WTC11 (cell line): Measurements from ENCODE around the gene SNX5. TPM values are rescaled to one million over a fixed set of nuclear protein-coding genes. Genes with fewer than 3 reads are reported as not detected.

Source experiments
- ATAC-seq: fragments of 200-7000 bp; cut with Tn5 transposase; 2 replicates; pipeline ENCODE4 v1.10.0; 2021; ENCODE audit warnings: mild to moderate bottlenecking, moderate library complexity
- CTCF ChIA-PET: fragments of 300-600 bp; sonication (Branson Sonifier 250); formaldehyde crosslinking; loops from one replicate; lab custom pipeline; 2021; ENCODE audit warnings: antibody characterized with exemption; lab: Charles Lee
- POLR2A ChIA-PET: fragments of 350-600 bp; sonication (Branson Sonifier 250); formaldehyde crosslinking; loops from one replicate; lab custom pipeline; 2021; ENCODE audit warnings: antibody characterized with exemption; lab: Charles Lee
- DNase-seq: peaks from one replicate; pipeline ENCODE4 v3.0.0; 2021; ENCODE audit warnings: low spot score
- H3K27ac Mint-ChIP-seq: 2 replicates; pipeline ENCODE4 v1.8.0; 2021; ENCODE audit warnings: mixed read lengths
- H3K27me3 Mint-ChIP-seq: 2 replicates; pipeline ENCODE4 v1.8.0; 2021; ENCODE audit warnings: low read depth, mild to moderate bottlenecking, moderate library complexity, mixed read lengths
- H3K36me3 Mint-ChIP-seq: 2 replicates; pipeline ENCODE4 v1.8.0; 2021; ENCODE audit warnings: mixed read lengths
- H3K4me1 Mint-ChIP-seq: 2 replicates; pipeline ENCODE4 v1.8.0; 2022; ENCODE audit warnings: mixed read lengths
- H3K4me3 Mint-ChIP-seq: 2 replicates; pipeline ENCODE4 v1.8.0; 2021; ENCODE audit warnings: mild to moderate bottlenecking, moderate library complexity, mixed read lengths
- H3K9me3 Mint-ChIP-seq: 2 replicates; pipeline ENCODE4 v1.8.0; 2021; ENCODE audit warnings: mixed read lengths
- GABPB1 ChIP-seq: sonication (generic); formaldehyde crosslinking; IDR thresholded peaks from 2 replicates; pipeline ENCODE4 v1.8.1; 2023; ENCODE audit warnings: mild to moderate bottlenecking, missing genetic modification reagents
- JAZF1 ChIP-seq: fragments of 250-450 bp; sonication (Bioruptor Pico); IDR thresholded peaks from 2 replicates; pipeline ENCODE4 v1.9.0; 2021; ENCODE audit warnings: moderate library complexity, mild to moderate bottlenecking, inconsistent platforms
- KAT7 ChIP-seq: sonication (generic); formaldehyde crosslinking; IDR thresholded peaks from 2 replicates; pipeline ENCODE4 v1.8.1; 2023; ENCODE audit warnings: missing genetic modification reagents, mild to moderate bottlenecking, borderline replicate concordance
- MXD4 ChIP-seq: fragments of 250-450 bp; sonication (Bioruptor Pico); IDR thresholded peaks from 2 replicates; pipeline ENCODE4 v1.8.0; 2021; ENCODE audit warnings: mild to moderate bottlenecking, moderate library complexity, borderline replicate concordance
- NFE2L1 ChIP-seq: sonication (generic); formaldehyde crosslinking; IDR thresholded peaks from 2 replicates; pipeline ENCODE4 v1.8.1; 2023; ENCODE audit warnings: missing genetic modification reagents
- NR2C2 ChIP-seq: sonication (generic); formaldehyde crosslinking; IDR thresholded peaks from 2 replicates; pipeline ENCODE4 v1.8.0; 2022; ENCODE audit warnings: mild to moderate bottlenecking, missing genetic modification reagents
- RELA ChIP-seq: sonication (generic); formaldehyde crosslinking; IDR thresholded peaks from 2 replicates; pipeline ENCODE4 v1.8.1; 2022; ENCODE audit warnings: missing genetic modification reagents, mild to moderate bottlenecking, borderline replicate concordance
- SOX15 ChIP-seq: fragments of 250-450 bp; sonication (Bioruptor Pico); IDR thresholded peaks from 2 replicates; pipeline ENCODE4 v1.9.0; 2021; ENCODE audit warnings: mild to moderate bottlenecking
- ZNF423 ChIP-seq: fragments of 250-450 bp; sonication (Bioruptor Pico); IDR thresholded peaks from 2 replicates; pipeline ENCODE4 v2.1.2; 2022; ENCODE audit warnings: mild to moderate bottlenecking, moderate library complexity
- total RNA-seq: library from RNA; stranded (reverse); gene quantifications from 3 replicates; pipeline ENCODE4 v1.2.3, GENCODE V29; 2021
- TF ChIP-seq, protein P1 (sequence below): fragments of 250-450 bp; sonication (Bioruptor Pico); conservative IDR thresholded peaks from 2 replicates; pipeline ENCODE4 v1.9.0; 2021; ENCODE audit warnings: mild to moderate bottlenecking
- TF ChIP-seq, protein P2 (sequence below): sonication (generic); formaldehyde crosslinking; IDR thresholded peaks from 2 replicates; pipeline ENCODE4 v1.8.1; 2023; ENCODE audit warnings: mild to moderate bottlenecking, missing genetic modification reagents, borderline replicate concordance
- TF ChIP-seq, protein P3 (sequence below): fragments of 250-450 bp; sonication (Bioruptor Pico); IDR thresholded peaks from 2 replicates; pipeline ENCODE4 v1.9.0; 2021; ENCODE audit warnings: mild to moderate bottlenecking, borderline replicate concordance
- TF ChIP-seq, protein P4 (sequence below): sonication (generic); formaldehyde crosslinking; IDR thresholded peaks from 2 replicates; pipeline ENCODE4 v1.8.0; 2022; ENCODE audit warnings: mild to moderate bottlenecking, missing genetic modification reagents
- TF ChIP-seq, protein P5 (sequence below): sonication (generic); formaldehyde crosslinking; IDR thresholded peaks from 2 replicates; pipeline ENCODE4 v1.8.0; 2022; ENCODE audit warnings: mild to moderate bottlenecking, missing genetic modification reagents
- TF ChIP-seq, protein P6 (sequence below): sonication (generic); formaldehyde crosslinking; IDR thresholded peaks from 2 replicates; pipeline ENCODE4 v1.8.1; 2022; ENCODE audit warnings: missing genetic modification reagents, borderline replicate concordance
- TF ChIP-seq, protein P7 (sequence below): sonication (generic); formaldehyde crosslinking; conservative IDR thresholded peaks from 2 replicates; pipeline ENCODE4 v1.8.1; 2023; ENCODE audit warnings: mild to moderate bottlenecking, low read depth, missing genetic modification reagents, moderate library complexity
- TF ChIP-seq, protein P8 (sequence below): sonication (generic); formaldehyde crosslinking; IDR thresholded peaks from 2 replicates; pipeline ENCODE4 v1.8.1; 2022; ENCODE audit warnings: mild to moderate bottlenecking, moderate library complexity, missing genetic modification reagents

SNX5 gene
- total RNA-seq, 1 experiment from 2014 or later = 192 TPM

DNA sequence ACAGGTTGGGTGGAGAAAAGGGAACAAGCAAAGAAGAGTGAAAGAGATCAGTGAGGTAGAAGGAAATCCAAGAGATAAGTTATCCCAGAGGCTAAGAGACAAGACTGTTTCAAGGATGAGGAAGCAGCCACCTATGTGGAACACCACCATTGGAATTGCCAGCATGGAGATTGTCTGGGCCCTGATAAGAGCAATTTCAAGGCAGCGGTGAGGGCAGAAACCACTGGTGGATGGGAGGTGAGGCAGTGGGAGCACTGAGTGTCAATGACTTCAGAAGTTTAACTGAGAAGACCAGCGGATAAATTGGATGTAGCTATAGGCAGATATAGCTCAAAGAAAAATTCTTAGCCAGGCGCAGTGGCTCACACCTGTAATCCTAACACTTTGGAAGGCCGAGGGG lies 56.7 kb downstream of the SNX5 start:
- no peak for TF ChIP-seq GABPB1 (CRISPR knock-in tag)
- TF ChIP-seq, protein P1, sequence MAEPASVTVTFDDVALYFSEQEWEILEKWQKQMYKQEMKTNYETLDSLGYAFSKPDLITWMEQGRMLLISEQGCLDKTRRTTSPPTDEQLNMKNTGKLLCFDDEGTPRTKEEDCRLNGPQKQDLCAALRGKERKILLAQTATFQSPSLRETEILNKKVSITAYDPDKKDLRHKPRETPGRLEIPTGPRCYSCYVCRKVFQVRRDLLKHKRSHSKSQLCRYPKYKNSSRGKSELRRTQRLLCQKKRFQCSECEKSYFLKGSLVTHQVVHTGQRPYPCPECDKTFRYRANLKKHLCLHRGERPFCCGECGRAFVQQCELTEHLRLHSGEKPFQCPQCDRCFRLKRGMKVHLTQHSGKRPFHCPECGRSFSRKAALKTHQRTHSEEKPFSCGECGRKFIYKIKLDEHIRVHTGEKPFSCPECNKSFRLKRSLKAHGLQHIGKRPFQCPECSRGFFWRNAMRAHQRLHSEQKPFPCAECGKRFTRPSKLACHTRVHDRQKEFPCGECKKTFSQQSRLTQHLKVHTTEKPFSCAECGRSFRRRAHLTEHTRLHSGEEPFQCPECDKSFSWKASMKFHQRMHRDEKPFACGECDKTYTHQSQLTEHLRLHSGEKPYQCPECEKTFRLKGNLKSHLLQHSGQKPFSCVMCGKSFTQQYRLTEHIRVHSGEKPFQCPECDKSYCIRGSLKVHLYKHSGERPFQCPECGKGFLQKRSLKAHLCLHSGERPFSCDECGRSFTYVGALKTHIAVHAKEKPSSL (CRISPR knock-in tag) = no peak
- TF ChIP-seq, protein P2, sequence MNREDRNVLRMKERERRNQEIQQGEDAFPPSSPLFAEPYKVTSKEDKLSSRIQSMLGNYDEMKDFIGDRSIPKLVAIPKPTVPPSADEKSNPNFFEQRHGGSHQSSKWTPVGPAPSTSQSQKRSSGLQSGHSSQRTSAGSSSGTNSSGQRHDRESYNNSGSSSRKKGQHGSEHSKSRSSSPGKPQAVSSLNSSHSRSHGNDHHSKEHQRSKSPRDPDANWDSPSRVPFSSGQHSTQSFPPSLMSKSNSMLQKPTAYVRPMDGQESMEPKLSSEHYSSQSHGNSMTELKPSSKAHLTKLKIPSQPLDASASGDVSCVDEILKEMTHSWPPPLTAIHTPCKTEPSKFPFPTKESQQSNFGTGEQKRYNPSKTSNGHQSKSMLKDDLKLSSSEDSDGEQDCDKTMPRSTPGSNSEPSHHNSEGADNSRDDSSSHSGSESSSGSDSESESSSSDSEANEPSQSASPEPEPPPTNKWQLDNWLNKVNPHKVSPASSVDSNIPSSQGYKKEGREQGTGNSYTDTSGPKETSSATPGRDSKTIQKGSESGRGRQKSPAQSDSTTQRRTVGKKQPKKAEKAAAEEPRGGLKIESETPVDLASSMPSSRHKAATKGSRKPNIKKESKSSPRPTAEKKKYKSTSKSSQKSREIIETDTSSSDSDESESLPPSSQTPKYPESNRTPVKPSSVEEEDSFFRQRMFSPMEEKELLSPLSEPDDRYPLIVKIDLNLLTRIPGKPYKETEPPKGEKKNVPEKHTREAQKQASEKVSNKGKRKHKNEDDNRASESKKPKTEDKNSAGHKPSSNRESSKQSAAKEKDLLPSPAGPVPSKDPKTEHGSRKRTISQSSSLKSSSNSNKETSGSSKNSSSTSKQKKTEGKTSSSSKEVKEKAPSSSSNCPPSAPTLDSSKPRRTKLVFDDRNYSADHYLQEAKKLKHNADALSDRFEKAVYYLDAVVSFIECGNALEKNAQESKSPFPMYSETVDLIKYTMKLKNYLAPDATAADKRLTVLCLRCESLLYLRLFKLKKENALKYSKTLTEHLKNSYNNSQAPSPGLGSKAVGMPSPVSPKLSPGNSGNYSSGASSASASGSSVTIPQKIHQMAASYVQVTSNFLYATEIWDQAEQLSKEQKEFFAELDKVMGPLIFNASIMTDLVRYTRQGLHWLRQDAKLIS (CRISPR knock-in tag) = no peak
- TF ChIP-seq KAT7 (CRISPR knock-in tag) = no peak
- TF ChIP-seq, protein P3, sequence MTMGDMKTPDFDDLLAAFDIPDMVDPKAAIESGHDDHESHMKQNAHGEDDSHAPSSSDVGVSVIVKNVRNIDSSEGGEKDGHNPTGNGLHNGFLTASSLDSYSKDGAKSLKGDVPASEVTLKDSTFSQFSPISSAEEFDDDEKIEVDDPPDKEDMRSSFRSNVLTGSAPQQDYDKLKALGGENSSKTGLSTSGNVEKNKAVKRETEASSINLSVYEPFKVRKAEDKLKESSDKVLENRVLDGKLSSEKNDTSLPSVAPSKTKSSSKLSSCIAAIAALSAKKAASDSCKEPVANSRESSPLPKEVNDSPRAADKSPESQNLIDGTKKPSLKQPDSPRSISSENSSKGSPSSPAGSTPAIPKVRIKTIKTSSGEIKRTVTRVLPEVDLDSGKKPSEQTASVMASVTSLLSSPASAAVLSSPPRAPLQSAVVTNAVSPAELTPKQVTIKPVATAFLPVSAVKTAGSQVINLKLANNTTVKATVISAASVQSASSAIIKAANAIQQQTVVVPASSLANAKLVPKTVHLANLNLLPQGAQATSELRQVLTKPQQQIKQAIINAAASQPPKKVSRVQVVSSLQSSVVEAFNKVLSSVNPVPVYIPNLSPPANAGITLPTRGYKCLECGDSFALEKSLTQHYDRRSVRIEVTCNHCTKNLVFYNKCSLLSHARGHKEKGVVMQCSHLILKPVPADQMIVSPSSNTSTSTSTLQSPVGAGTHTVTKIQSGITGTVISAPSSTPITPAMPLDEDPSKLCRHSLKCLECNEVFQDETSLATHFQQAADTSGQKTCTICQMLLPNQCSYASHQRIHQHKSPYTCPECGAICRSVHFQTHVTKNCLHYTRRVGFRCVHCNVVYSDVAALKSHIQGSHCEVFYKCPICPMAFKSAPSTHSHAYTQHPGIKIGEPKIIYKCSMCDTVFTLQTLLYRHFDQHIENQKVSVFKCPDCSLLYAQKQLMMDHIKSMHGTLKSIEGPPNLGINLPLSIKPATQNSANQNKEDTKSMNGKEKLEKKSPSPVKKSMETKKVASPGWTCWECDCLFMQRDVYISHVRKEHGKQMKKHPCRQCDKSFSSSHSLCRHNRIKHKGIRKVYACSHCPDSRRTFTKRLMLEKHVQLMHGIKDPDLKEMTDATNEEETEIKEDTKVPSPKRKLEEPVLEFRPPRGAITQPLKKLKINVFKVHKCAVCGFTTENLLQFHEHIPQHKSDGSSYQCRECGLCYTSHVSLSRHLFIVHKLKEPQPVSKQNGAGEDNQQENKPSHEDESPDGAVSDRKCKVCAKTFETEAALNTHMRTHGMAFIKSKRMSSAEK (CRISPR knock-in tag) = no peak
- TF ChIP-seq NFE2L1 = no peak
- no peak for TF ChIP-seq MXD4 (CRISPR knock-in tag)
- TF ChIP-seq ZNF423 (CRISPR knock-in tag) = no peak
- TF ChIP-seq, protein P4, sequence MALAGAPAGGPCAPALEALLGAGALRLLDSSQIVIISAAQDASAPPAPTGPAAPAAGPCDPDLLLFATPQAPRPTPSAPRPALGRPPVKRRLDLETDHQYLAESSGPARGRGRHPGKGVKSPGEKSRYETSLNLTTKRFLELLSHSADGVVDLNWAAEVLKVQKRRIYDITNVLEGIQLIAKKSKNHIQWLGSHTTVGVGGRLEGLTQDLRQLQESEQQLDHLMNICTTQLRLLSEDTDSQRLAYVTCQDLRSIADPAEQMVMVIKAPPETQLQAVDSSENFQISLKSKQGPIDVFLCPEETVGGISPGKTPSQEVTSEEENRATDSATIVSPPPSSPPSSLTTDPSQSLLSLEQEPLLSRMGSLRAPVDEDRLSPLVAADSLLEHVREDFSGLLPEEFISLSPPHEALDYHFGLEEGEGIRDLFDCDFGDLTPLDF (CRISPR knock-in tag) = no peak
- TF ChIP-seq, protein P5, sequence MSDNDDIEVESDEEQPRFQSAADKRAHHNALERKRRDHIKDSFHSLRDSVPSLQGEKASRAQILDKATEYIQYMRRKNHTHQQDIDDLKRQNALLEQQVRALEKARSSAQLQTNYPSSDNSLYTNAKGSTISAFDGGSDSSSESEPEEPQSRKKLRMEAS (CRISPR knock-in tag) = no peak
- TF ChIP-seq SOX15 = no peak
- H3K4me3 Mint-ChIP-seq = no peak overlapping the region
- DNase-seq (no peak), ATAC-seq (no peak)
- H3K27me3 Mint-ChIP-seq = no peaks in the 10 kb centered on the region
- no peak overlapping the region for H3K27ac Mint-ChIP-seq
- ChIA-PET POLR2A (no interaction called here), CTCF (interaction anchor here (0.8 kb wide), 1 partner anchor 45 kb away, joined by 3 read pairs; no protein-coding TSS in a partner anchor)
- no peaks in the 10 kb centered on the region for H3K36me3 Mint-ChIP-seq
- 0 out of 2 replicates have a peak, but pooled peaks cover 5% of the 10 kb centered on the region for H3K9me3 Mint-ChIP-seq
- H3K4me1 Mint-ChIP-seq = peaks cover 2% of the 10 kb centered on the region; the same call in 1 of the 2 replicates

DNA sequence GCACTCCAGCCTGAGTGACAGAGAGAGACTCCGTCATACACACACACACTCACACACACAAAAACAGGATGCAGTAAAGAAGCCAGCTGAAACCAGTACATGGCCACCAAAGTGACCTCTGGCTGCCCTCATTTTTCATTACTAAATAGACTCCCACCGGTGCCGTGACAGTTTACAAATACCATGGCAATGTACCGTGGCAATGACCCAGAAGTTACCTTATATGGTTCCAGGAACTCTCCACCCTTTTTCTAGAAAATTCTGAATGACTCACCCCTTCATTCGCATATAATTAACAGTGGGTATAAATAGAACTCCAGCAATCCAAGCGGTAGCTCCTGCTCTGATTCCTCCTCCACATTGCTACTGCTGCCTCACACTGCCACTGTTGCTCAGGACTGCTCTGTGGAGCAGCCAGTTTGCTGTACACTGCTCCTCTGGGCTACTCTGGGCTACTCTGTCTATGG lies 57.7 kb downstream of the SNX5 start:
- Mint-ChIP-seq H3K27ac (no peak overlapping the region), H3K36me3 (no peaks in the 10 kb centered on the region), H3K9me3 (0 out of 2 replicates have a peak, but pooled peaks cover 5% of the 10 kb centered on the region), H3K4me1 (peaks cover 2% of the 10 kb centered on the region; the same call in 1 of the 2 replicates), H3K4me3 (no peak overlapping the region), H3K27me3 (no peaks in the 10 kb centered on the region)
- DNase-seq = no peak
- ATAC-seq = no peak
- CTCF ChIA-PET = interaction anchor here (1.0 kb wide), 1 partner anchor 228 kb away, joined by 3 read pairs; the partner anchor contains the start of gene RRBP1
- POLR2A ChIA-PET = no interaction called here
- TF ChIP-seq JAZF1 = no peak
- TF ChIP-seq, protein P6, sequence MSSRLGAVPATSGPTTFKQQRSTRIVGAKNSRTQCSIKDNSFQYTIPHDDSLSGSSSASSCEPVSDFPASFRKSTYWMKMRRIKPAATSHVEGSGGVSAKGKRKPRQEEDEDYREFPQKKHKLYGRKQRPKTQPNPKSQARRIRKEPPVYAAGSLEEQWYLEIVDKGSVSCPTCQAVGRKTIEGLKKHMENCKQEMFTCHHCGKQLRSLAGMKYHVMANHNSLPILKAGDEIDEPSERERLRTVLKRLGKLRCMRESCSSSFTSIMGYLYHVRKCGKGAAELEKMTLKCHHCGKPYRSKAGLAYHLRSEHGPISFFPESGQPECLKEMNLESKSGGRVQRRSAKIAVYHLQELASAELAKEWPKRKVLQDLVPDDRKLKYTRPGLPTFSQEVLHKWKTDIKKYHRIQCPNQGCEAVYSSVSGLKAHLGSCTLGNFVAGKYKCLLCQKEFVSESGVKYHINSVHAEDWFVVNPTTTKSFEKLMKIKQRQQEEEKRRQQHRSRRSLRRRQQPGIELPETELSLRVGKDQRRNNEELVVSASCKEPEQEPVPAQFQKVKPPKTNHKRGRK (CRISPR knock-in tag) = no peak
- no peak for TF ChIP-seq RELA
- TF ChIP-seq, protein P7, sequence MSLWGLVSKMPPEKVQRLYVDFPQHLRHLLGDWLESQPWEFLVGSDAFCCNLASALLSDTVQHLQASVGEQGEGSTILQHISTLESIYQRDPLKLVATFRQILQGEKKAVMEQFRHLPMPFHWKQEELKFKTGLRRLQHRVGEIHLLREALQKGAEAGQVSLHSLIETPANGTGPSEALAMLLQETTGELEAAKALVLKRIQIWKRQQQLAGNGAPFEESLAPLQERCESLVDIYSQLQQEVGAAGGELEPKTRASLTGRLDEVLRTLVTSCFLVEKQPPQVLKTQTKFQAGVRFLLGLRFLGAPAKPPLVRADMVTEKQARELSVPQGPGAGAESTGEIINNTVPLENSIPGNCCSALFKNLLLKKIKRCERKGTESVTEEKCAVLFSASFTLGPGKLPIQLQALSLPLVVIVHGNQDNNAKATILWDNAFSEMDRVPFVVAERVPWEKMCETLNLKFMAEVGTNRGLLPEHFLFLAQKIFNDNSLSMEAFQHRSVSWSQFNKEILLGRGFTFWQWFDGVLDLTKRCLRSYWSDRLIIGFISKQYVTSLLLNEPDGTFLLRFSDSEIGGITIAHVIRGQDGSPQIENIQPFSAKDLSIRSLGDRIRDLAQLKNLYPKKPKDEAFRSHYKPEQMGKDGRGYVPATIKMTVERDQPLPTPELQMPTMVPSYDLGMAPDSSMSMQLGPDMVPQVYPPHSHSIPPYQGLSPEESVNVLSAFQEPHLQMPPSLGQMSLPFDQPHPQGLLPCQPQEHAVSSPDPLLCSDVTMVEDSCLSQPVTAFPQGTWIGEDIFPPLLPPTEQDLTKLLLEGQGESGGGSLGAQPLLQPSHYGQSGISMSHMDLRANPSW (CRISPR knock-in tag) = no peak
- no peak for TF ChIP-seq NR2C2 (CRISPR knock-in tag)
- TF ChIP-seq, protein P8, sequence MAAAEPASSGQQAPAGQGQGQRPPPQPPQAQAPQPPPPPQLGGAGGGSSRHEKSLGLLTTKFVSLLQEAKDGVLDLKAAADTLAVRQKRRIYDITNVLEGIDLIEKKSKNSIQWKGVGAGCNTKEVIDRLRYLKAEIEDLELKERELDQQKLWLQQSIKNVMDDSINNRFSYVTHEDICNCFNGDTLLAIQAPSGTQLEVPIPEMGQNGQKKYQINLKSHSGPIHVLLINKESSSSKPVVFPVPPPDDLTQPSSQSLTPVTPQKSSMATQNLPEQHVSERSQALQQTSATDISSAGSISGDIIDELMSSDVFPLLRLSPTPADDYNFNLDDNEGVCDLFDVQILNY (CRISPR knock-in tag) = no peak
